ENCODE measurements around the gene KRTAP24-1. TPM values are rescaled to one million over a fixed set of nuclear protein-coding genes. Genes with fewer than 3 reads are reported as not detected.

Gene KRTAP24-1
- total and polyA plus RNA-seq, 8 donors: not detected

- Histone ChIP-seq H3K36me3 (no peaks in the 10 kb centered on the region), H3K27me3 (no peaks in the 10 kb centered on the region), H3K27ac (no peak overlapping the region), H3K4me3 (no peak overlapping the region), H3K4me1 (peaks cover 0 to 4% of the 10 kb centered on the region in 2 donors), H3K9me3 (no peaks in the 10 kb centered on the region)
- no peak for TF ChIP-seq CTCF (IDR thresholded peaks at IDR 0.05)
- DNase-seq (no peak), ATAC-seq (no peak)
- intact Hi-C loops (cut with DNase I): no loop called here
Measured at GRCh38 chr21:30232011-30232410, 50.7 kb downstream of the KRTAP24-1 start.

Other genes starting within 250 kb of the KRTAP24-1 start
- not detected for gene CLDN17, start 116.1 kb downstream of the KRTAP24-1 start, total RNA-seq
- gene CLDN17, start 116.1 kb downstream of the KRTAP24-1 start, polyA plus RNA-seq (ENCODE audit: insufficient read length in 6 of 6): not detected
- under 1 TPM in 1 of 2 donors, not detected in 1; 0.39 TPM for gene CLDN8, start 66.9 kb downstream of the KRTAP24-1 start, total RNA-seq
- under 1 TPM in 5 of 6 donors, not detected in 1; 0.14 to 0.64 (median 0.49) TPM for gene CLDN8, start 66.9 kb downstream of the KRTAP24-1 start, polyA plus RNA-seq (ENCODE audit: insufficient read length in 6 of 6)
- not detected for gene KRTAP25-1, start 6.6 kb upstream of the KRTAP24-1 start, total RNA-seq
- gene KRTAP25-1, start 6.6 kb upstream of the KRTAP24-1 start, polyA plus RNA-seq (ENCODE audit: insufficient read length in 6 of 6): not detected
- gene KRTAP26-1, start 37.4 kb upstream of the KRTAP24-1 start, total RNA-seq: not detected
- gene KRTAP26-1, start 37.4 kb upstream of the KRTAP24-1 start, polyA plus RNA-seq (ENCODE audit: insufficient read length in 6 of 6): not detected
- gene KRTAP27-1, start 54.7 kb upstream of the KRTAP24-1 start, total RNA-seq: not detected
- not detected for gene KRTAP27-1, start 54.7 kb upstream of the KRTAP24-1 start, polyA plus RNA-seq (ENCODE audit: insufficient read length in 6 of 6)
- gene KRTAP23-1, start 65.7 kb upstream of the KRTAP24-1 start, total RNA-seq: not detected
- not detected for gene KRTAP23-1, start 65.7 kb upstream of the KRTAP24-1 start, polyA plus RNA-seq (ENCODE audit: insufficient read length in 6 of 6)
- not detected for gene KRTAP13-2, start 89.3 kb upstream of the KRTAP24-1 start, total RNA-seq
- gene KRTAP13-2, start 89.3 kb upstream of the KRTAP24-1 start, polyA plus RNA-seq (ENCODE audit: insufficient read length in 6 of 6): not detected
- gene KRTAP13-1, start 113.1 kb upstream of the KRTAP24-1 start, total RNA-seq: not detected
- not detected for gene KRTAP13-1, start 113.1 kb upstream of the KRTAP24-1 start, polyA plus RNA-seq (ENCODE audit: insufficient read length in 6 of 6)
- gene KRTAP13-3, start 143.0 kb upstream of the KRTAP24-1 start, total RNA-seq: not detected
- not detected for gene KRTAP13-3, start 143.0 kb upstream of the KRTAP24-1 start, polyA plus RNA-seq (ENCODE audit: insufficient read length in 6 of 6)
- gene KRTAP13-4, start 147.3 kb upstream of the KRTAP24-1 start, total RNA-seq: not detected
- gene KRTAP13-4, start 147.3 kb upstream of the KRTAP24-1 start, polyA plus RNA-seq (ENCODE audit: insufficient read length in 6 of 6): not detected
- gene KRTAP15-1, start 157.3 kb upstream of the KRTAP24-1 start, total RNA-seq: not detected
- gene KRTAP15-1, start 157.3 kb upstream of the KRTAP24-1 start, polyA plus RNA-seq (ENCODE audit: insufficient read length in 6 of 6): not detected
- not detected for gene KRTAP19-1, start 197.4 kb upstream of the KRTAP24-1 start, total RNA-seq
- gene KRTAP19-1, start 197.4 kb upstream of the KRTAP24-1 start, polyA plus RNA-seq (ENCODE audit: insufficient read length in 6 of 6): not detected
- not detected for gene KRTAP19-2, start 204.5 kb upstream of the KRTAP24-1 start, total RNA-seq
- not detected for gene KRTAP19-2, start 204.5 kb upstream of the KRTAP24-1 start, polyA plus RNA-seq (ENCODE audit: insufficient read length in 6 of 6)
- not detected for gene KRTAP19-3, start 209.1 kb upstream of the KRTAP24-1 start, total RNA-seq
- gene KRTAP19-3, start 209.1 kb upstream of the KRTAP24-1 start, polyA plus RNA-seq (ENCODE audit: insufficient read length in 6 of 6): not detected
- not detected for gene KRTAP19-4, start 214.2 kb upstream of the KRTAP24-1 start, total RNA-seq
- not detected for gene KRTAP19-4, start 214.2 kb upstream of the KRTAP24-1 start, polyA plus RNA-seq (ENCODE audit: insufficient read length in 6 of 6)
- gene KRTAP19-5, start 219.2 kb upstream of the KRTAP24-1 start, total RNA-seq: not detected
- not detected for gene KRTAP19-5, start 219.2 kb upstream of the KRTAP24-1 start, polyA plus RNA-seq (ENCODE audit: insufficient read length in 6 of 6)